ENCODE measurements around the gene MTF2. TPM values are rescaled to one million over a fixed set of nuclear protein-coding genes. Genes with fewer than 3 reads are reported as not detected.
"Not testable (repeated sequence)": the region's sequence is repeated elsewhere in the genome, so short reads cannot be mapped to it uniquely, and the experiment has no call there.

The MTF2 gene
- 15.3 and 19.2 TPM in 2 replicates for total RNA-seq (2014; rRNA removed; shearing (Covaris generic))
- polyA plus RNA-seq (2015; cell fraction: cytosol; rRNA removed) = 10.2 and 14.5 TPM in 2 replicates
- 22.2 and 24.9 TPM in 2 replicates for polyA plus RNA-seq (2015; cell fraction: nucleus; rRNA removed)

DNA sequence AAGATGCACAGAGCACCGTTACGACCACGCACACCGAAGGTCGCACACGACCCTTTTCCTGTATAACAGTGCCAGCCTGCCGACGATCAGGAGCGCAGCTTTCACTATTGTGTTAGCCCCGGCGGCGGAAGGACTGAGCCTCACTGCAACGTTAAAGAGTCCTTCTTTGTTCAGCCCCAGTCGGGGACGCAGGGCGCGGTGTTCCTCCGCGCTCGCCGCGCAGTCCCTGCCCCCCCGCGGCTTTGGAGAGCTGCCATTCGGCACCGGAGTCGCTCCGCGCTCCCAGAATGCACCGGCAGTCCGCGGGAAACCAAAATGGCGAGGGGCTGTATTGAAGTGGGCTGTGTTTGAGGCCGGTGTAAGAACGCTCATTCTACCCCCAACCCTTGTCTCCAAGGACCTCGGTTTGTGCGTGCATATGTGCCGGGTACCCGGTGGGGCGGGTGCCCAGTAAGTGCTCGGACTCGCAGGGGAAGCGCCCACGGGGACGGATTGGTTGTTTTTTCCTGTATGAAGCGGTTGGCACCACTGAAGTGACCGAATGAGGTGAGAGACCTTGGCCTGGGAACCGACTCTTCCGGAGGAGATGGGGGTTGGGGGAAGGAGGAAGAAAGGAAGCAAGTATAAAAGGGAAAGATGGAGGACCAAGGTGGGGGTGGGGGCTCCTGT is at the start of gene MTF2:
MTF2 (plus strand) TSS at position 298 of the 669 bp plus-strand sequence; CDS start at position 542, 244 bp downstream.
- in situ Hi-C loops (cut with HindIII; ENCODE audit: low pct_unique_long_range_greater_than_20kb, low sequenced_read_pairs) = no loop called here
- DNase-seq (ENCODE audit: low read depth, low spot score) = peak; percentile 91

- in situ Hi-C loops (cut with HindIII; ENCODE audit: low pct_unique_long_range_greater_than_20kb, low sequenced_read_pairs) = no loop called here
- DNase-seq (ENCODE audit: low read depth, low spot score) = no peak
Observed at GRCh38 chr1:93029317-93029716, 49.8 kb upstream of the MTF2 start.

DNA sequence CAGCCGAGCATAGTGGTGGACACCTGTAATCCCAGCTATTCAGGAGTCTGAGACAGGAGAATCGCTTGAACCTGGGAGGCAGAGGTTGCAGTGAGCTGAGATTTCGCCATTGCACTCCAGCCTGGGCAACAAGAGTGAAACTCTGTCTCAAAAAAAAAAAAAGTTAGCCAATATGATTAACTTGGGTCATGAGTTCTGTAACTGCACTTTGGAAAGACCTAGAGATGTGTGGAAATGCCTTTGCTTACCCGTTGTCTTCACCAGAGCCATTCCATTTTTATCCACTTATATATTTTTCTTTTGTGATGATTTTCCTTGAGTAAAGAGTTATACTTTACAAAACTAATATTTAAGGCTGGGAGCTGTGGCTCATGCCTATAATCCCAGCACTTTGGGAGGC is 48.9 kb upstream of the MTF2 start:
- in situ Hi-C loops (cut with HindIII; ENCODE audit: low pct_unique_long_range_greater_than_20kb, low sequenced_read_pairs); DNase-seq (ENCODE audit: low read depth, low spot score): not testable (repeated sequence)

DNA sequence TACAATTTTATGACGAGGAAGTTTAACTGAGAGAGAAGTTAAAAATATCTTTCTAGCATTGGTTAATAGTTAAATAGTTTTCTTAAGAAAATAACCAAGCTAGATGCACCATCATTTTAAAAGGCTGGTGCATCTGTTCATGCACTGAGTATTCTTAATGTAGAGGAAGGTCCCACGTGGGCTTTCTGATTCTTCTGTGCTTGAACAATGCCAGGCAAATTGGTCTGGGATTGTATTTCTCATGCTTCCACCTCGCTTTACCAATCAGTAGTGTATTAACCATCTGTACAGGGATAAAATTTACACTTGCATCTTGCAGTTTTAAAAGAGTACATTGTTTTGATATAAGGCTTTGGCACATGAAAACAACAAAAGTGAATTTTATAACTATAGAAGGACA is 47.4 kb upstream of the MTF2 start:
- in situ Hi-C loops (cut with HindIII; ENCODE audit: low pct_unique_long_range_greater_than_20kb, low sequenced_read_pairs) = no loop called here
- no peak for DNase-seq (ENCODE audit: low read depth, low spot score)

DNA sequence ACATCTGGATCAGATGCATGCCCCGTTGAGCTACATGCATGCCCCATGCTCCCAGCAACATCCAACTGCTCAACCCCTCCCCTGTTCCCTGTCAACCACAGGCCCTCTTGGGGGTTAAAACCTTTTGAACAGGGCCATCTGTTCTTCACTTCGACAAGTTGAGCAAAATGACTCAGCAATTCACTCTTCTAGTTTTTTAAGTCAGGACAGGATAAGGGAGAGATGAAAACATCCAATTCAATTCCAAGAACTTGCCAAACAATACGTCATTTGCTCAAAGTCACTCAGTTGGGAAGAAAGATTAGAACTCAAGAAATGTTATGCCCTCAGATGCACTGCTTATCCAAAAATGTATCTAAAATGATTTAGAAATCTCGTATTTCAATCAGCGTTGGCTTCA is 46.1 kb upstream of the MTF2 start:
- no peak for DNase-seq (ENCODE audit: low read depth, low spot score)
- in situ Hi-C loops (cut with HindIII; ENCODE audit: low pct_unique_long_range_greater_than_20kb, low sequenced_read_pairs) = no loop called here

DNA sequence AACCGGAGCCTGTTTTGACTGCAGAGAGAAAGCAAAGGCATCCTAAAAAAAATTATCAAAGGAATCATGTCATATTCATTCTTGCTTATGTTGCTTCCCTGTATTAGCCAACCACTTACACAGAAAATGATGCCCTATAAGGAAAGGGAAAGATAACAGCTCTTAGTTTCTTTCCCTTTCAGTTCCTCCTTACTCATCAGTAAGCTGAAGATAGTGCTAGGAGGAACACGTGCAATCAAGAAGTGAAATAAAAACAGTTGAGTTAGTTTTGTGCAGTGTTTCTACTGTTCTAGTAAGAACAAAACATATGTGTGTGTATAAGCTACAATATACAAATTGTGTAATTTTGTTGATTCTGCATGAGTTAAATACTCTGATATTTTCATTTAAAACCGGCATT is 45.3 kb upstream of the MTF2 start:
- in situ Hi-C loops (cut with HindIII; ENCODE audit: low pct_unique_long_range_greater_than_20kb, low sequenced_read_pairs) = no loop called here
- DNase-seq (ENCODE audit: low read depth, low spot score) = no peak

DNA sequence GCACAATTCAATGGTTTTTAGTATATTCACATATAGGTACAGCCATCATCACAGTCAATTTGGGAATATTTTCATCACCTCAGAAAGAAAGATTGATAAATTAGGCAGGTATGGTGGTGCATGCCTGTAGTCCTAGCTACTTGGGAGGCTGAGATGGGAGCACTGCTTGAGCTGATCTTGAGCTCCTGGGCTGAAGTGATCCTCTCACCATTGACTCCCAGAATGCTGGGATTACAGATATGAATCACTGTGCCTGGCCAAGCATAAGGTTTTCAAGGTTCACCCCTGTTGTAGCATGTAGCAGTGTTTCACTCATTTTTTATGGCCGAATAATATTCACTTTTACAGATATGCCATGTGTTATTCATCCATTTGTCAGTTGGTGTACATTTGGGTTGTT is 44.7 kb upstream of the MTF2 start:
- DNase-seq (ENCODE audit: low read depth, low spot score) = no peak
- in situ Hi-C loops (cut with HindIII; ENCODE audit: low pct_unique_long_range_greater_than_20kb, low sequenced_read_pairs) = no loop called here

- no peak for DNase-seq (ENCODE audit: low read depth, low spot score)
- in situ Hi-C loops (cut with HindIII; ENCODE audit: low pct_unique_long_range_greater_than_20kb, low sequenced_read_pairs) = no loop called here
Observed at GRCh38 chr1:93036672-93037071, 42.4 kb upstream of the MTF2 start.

- in situ Hi-C loops (cut with HindIII; ENCODE audit: low pct_unique_long_range_greater_than_20kb, low sequenced_read_pairs) = no loop called here
- no peak for DNase-seq (ENCODE audit: low read depth, low spot score)
Observed at GRCh38 chr1:93042187-93043056, 36.7 kb upstream of the MTF2 start.

- in situ Hi-C loops (cut with HindIII; ENCODE audit: low pct_unique_long_range_greater_than_20kb, low sequenced_read_pairs) = no loop called here
- DNase-seq (ENCODE audit: low read depth, low spot score) = no peak
Observed at GRCh38 chr1:93043057-93043557, 36.0 kb upstream of the MTF2 start.

- in situ Hi-C loops (cut with HindIII; ENCODE audit: low pct_unique_long_range_greater_than_20kb, low sequenced_read_pairs) = no loop called here
- DNase-seq (ENCODE audit: low read depth, low spot score) = no peak
Observed at GRCh38 chr1:93047618-93048017, 31.5 kb upstream of the MTF2 start.

DNA sequence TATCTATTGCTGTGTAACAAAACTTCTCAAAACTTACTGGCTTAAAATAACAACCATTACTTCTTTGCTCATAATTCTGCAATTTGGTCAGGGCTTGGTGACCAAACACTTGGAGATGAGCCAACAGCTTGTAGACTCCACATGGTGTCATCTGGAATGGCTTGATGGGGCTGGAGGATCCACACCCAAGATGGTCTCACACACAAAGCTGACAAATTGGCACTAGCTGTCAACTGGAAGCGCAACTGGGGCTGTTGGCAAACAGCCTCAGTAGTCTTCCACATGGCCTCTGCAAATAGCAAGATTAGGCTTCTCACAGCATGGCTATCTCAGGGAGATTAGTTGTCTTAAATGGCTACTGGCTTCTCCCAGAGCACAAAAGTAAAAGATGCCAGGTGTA is 27.1 kb upstream of the MTF2 start:
- DNase-seq (ENCODE audit: low read depth, low spot score) = no peak
- in situ Hi-C loops (cut with HindIII; ENCODE audit: low pct_unique_long_range_greater_than_20kb, low sequenced_read_pairs) = no loop called here

DNA sequence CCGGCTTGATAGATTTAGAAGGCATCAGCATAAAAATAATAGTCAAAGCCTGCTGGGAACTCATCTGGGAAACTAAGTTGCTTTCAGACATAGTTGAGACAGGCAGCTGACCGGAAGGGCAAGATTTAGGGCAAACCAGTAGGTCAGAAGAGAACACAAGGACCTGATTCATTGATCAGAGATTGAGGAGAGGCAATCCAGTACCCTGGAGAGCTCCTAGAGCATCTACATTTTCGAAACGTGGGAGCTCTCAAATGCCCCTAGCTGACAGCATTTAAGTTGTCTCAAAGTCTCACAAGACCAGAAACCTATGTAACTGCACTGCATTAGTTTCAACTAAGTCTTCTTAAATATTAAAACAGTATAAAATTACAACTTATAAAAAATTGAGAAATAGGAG is 22.9 kb upstream of the MTF2 start:
- in situ Hi-C loops (cut with HindIII; ENCODE audit: low pct_unique_long_range_greater_than_20kb, low sequenced_read_pairs) = no loop called here
- DNase-seq (ENCODE audit: low read depth, low spot score) = peak; percentile 37

GRCh38 chr1:93056649-93057048 is 22.4 kb upstream of the MTF2 start:
- no peak for DNase-seq (ENCODE audit: low read depth, low spot score)
- in situ Hi-C loops (cut with HindIII; ENCODE audit: low pct_unique_long_range_greater_than_20kb, low sequenced_read_pairs) = no loop called here

GRCh38 chr1:93061895-93062792 is 16.9 kb upstream of the MTF2 start:
- in situ Hi-C loops (cut with HindIII; ENCODE audit: low pct_unique_long_range_greater_than_20kb, low sequenced_read_pairs) = loop anchor here (10.0 kb wide), 1 partner anchor 57 kb away; no protein-coding TSS in a partner anchor
- peak; percentile 56 for DNase-seq (ENCODE audit: low read depth, low spot score)

DNA sequence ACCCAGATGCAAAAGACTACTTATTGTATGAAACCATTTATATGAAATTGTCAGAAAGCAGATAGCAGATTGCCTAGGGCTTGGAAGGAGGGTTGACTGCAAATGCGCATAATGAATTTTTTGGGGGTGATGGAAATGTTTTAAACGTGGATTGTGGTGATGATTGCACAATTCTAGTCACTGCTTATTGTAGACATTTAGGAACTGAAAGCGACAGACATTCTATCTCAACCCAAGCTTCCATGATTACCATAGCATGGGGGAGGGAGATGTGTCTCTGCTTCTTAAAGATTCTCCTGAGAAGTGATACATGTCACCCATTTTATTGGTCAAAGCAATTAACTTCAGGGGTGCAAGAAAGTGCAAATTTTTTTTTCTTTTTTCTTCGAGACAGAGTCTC is 2.8 kb upstream of the MTF2 start:
- DNase-seq (ENCODE audit: low read depth, low spot score) = no peak
- in situ Hi-C loops (cut with HindIII; ENCODE audit: low pct_unique_long_range_greater_than_20kb, low sequenced_read_pairs) = no loop called here

GRCh38 chr1:93078203-93078602 is 880 bp upstream of the MTF2 start:
- in situ Hi-C loops (cut with HindIII; ENCODE audit: low pct_unique_long_range_greater_than_20kb, low sequenced_read_pairs) = no loop called here
- DNase-seq (ENCODE audit: low read depth, low spot score) = no peak

DNA sequence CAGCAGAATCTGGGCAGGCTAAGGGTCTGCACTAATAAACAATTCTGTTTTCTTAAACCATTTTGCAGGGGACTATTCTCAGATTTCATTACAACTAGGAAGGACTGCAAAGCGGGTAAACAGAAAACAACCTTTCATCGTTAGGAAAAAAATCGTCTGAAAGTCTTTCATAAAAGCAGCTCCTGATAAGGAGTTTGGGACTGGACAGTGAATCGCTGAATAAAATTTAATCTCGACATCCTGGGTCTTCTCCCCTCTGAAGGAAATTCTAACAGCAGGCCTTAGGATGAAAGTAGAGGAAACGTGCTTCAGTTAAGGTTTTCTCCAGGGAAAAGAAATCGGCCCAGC is 471 bp upstream of the MTF2 start:
- in situ Hi-C loops (cut with HindIII; ENCODE audit: low pct_unique_long_range_greater_than_20kb, low sequenced_read_pairs) = no loop called here
- no peak for DNase-seq (ENCODE audit: low read depth, low spot score)

All from SK-MEL-5 (cell line).